ENCODE results near the gene TSPAN32.
"Not testable (repeated sequence)": the region's sequence is repeated elsewhere in the genome, so short reads cannot be mapped to it uniquely, and the experiment has no call there.

The TSPAN32 gene

GRCh38 chr11:2346014-2346413 is 44.2 kb downstream of the TSPAN32 start:
- FAIRE-seq: no peak

GRCh38 chr11:2346586-2347307 is 44.9 kb downstream of the TSPAN32 start:
- no peak for FAIRE-seq

GRCh38 chr11:2347308-2347830 is 45.6 kb downstream of the TSPAN32 start:
- no peak for FAIRE-seq

- FAIRE-seq: no peak
These were observed 47.2 kb downstream of the TSPAN32 start for GRCh38 chr11:2348986-2349385.

- no peak for FAIRE-seq
These were observed 49.9 kb downstream of the TSPAN32 start for GRCh38 chr11:2351701-2352100.

- FAIRE-seq: no peak
These were observed 50.6 kb downstream of the TSPAN32 start for GRCh38 chr11:2352420-2352819.

GRCh38 chr11:2355000-2355644 is 53.3 kb downstream of the TSPAN32 start:
- FAIRE-seq: no peak

GRCh38 chr11:2357246-2357645 is 55.4 kb downstream of the TSPAN32 start:
- FAIRE-seq: no peak

- FAIRE-seq: not testable (repeated sequence)
These were observed 55.8 kb downstream of the TSPAN32 start for GRCh38 chr11:2357651-2358050.

- FAIRE-seq: no peak
These were observed 57.1 kb downstream of the TSPAN32 start for GRCh38 chr11:2358754-2359442.

GRCh38 chr11:2359557-2359956 is 57.7 kb downstream of the TSPAN32 start:
- no peak for FAIRE-seq

GRCh38 chr11:2360081-2360642 is 58.3 kb downstream of the TSPAN32 start:
- FAIRE-seq: no peak

- FAIRE-seq: no peak
These were observed 59.8 kb downstream of the TSPAN32 start for GRCh38 chr11:2361565-2361964.

- FAIRE-seq: no peak
These were observed 60.6 kb downstream of the TSPAN32 start for GRCh38 chr11:2362414-2362813.

GRCh38 chr11:2363130-2363529 is 61.3 kb downstream of the TSPAN32 start:
- no peak for FAIRE-seq

- no peak for FAIRE-seq
These were observed 62.0 kb downstream of the TSPAN32 start for GRCh38 chr11:2363577-2364370.

- FAIRE-seq: not testable (repeated sequence)
These were observed 62.6 kb downstream of the TSPAN32 start for GRCh38 chr11:2364386-2364785.

- FAIRE-seq: no peak
These were observed 63.9 kb downstream of the TSPAN32 start for GRCh38 chr11:2365571-2366210.

GRCh38 chr11:2366276-2366675 is 64.5 kb downstream of the TSPAN32 start:
- no peak for FAIRE-seq

GRCh38 chr11:2366733-2367132 is 64.9 kb downstream of the TSPAN32 start:
- FAIRE-seq: no peak

- FAIRE-seq: no peak
These were observed 65.7 kb downstream of the TSPAN32 start for GRCh38 chr11:2367266-2368160.

Data from colon (tissue), 2 donors.